WTC11 (cell line): ENCODE results near the gene AK8.

Source experiments
- CBFB ChIP-seq: sonication (generic); formaldehyde crosslinking; IDR thresholded peaks from 2 replicates; pipeline ENCODE4 v1.8.1; 2022; ENCODE audit warnings: mild to moderate bottlenecking, low read depth, missing genetic modification reagents
- CTCF ChIP-seq: fragments of 200-600 bp; IDR thresholded peaks from 2 replicates; pipeline ENCODE4 v1.8.0; 2022; ENCODE audit warnings: antibody characterized with exemption
- ESRRA ChIP-seq: sonication (generic); formaldehyde crosslinking; IDR thresholded peaks from 2 replicates; pipeline ENCODE4 v1.8.1; 2022; ENCODE audit warnings: mild to moderate bottlenecking, missing genetic modification reagents, borderline replicate concordance
- FOXK1 ChIP-seq: sonication (generic); formaldehyde crosslinking; IDR thresholded peaks from 2 replicates; pipeline ENCODE4 v1.8.0; 2022; ENCODE audit warnings: mild to moderate bottlenecking, moderate library complexity, missing genetic modification reagents
- FOXP1 ChIP-seq: sonication (generic); formaldehyde crosslinking; IDR thresholded peaks from 2 replicates; pipeline ENCODE4 v1.8.0; 2022; ENCODE audit warnings: missing genetic modification reagents, mild to moderate bottlenecking, moderate library complexity, borderline replicate concordance
- SP1 ChIP-seq: sonication (generic); formaldehyde crosslinking; conservative IDR thresholded peaks from 2 replicates; pipeline ENCODE4 v1.8.1; 2022; ENCODE audit warnings: missing genetic modification reagents
- STAT6 ChIP-seq: sonication (generic); formaldehyde crosslinking; conservative IDR thresholded peaks from 2 replicates; pipeline ENCODE4 v1.8.1; 2023; ENCODE audit warnings: mild to moderate bottlenecking, low read depth, missing genetic modification reagents, moderate library complexity
- USF2 ChIP-seq: sonication (generic); formaldehyde crosslinking; IDR thresholded peaks from 2 replicates; pipeline ENCODE4 v1.8.1; 2023; ENCODE audit warnings: mild to moderate bottlenecking, missing genetic modification reagents, moderate library complexity
- TF ChIP-seq, protein P1 (sequence below): sonication (generic); formaldehyde crosslinking; IDR thresholded peaks from 2 replicates; pipeline ENCODE4 v1.8.0; 2023; ENCODE audit warnings: missing genetic modification reagents, mild to moderate bottlenecking, borderline replicate concordance
- TF ChIP-seq, protein P2 (sequence below): sonication (generic); formaldehyde crosslinking; conservative IDR thresholded peaks from 2 replicates; pipeline ENCODE4 v1.8.1; 2022; ENCODE audit warnings: mild to moderate bottlenecking, missing genetic modification reagents

DNA sequence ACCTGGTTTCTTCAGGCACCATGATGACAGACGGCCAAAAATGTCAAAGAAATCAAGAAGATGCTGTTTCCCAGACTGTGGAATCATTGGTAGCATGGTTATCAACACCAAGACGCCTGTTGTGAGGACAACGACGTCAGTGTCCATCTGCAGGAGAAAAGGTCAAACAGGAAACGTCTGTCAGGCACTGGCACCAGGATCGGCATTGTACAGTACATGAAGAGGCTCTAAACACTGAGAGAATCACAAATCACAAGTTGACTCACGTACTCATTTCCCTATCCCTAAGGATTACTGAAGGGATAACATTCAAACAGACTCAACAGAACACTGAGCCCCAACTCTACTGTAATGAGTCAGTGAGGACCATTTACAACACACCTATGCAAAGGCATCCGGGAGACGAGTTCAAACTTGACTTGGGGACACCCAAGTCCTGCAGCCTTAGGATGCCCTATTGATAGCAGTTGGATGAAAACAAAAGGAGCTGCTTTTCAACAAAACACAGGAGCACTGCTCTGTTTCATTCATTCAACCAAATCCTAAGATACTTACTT is 45.3 kb upstream of the AK8 start:
- TF ChIP-seq, protein P1, sequence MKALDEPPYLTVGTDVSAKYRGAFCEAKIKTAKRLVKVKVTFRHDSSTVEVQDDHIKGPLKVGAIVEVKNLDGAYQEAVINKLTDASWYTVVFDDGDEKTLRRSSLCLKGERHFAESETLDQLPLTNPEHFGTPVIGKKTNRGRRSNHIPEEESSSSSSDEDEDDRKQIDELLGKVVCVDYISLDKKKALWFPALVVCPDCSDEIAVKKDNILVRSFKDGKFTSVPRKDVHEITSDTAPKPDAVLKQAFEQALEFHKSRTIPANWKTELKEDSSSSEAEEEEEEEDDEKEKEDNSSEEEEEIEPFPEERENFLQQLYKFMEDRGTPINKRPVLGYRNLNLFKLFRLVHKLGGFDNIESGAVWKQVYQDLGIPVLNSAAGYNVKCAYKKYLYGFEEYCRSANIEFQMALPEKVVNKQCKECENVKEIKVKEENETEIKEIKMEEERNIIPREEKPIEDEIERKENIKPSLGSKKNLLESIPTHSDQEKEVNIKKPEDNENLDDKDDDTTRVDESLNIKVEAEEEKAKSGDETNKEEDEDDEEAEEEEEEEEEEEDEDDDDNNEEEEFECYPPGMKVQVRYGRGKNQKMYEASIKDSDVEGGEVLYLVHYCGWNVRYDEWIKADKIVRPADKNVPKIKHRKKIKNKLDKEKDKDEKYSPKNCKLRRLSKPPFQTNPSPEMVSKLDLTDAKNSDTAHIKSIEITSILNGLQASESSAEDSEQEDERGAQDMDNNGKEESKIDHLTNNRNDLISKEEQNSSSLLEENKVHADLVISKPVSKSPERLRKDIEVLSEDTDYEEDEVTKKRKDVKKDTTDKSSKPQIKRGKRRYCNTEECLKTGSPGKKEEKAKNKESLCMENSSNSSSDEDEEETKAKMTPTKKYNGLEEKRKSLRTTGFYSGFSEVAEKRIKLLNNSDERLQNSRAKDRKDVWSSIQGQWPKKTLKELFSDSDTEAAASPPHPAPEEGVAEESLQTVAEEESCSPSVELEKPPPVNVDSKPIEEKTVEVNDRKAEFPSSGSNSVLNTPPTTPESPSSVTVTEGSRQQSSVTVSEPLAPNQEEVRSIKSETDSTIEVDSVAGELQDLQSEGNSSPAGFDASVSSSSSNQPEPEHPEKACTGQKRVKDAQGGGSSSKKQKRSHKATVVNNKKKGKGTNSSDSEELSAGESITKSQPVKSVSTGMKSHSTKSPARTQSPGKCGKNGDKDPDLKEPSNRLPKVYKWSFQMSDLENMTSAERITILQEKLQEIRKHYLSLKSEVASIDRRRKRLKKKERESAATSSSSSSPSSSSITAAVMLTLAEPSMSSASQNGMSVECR (CRISPR knock-in tag): no peak
- TF ChIP-seq STAT6 (no peak), CBFB (CRISPR knock-in tag) (no peak), CTCF (no peak), FOXP1 (CRISPR knock-in tag) (no peak), SP1 (CRISPR knock-in tag) (no peak), FOXK1 (CRISPR knock-in tag) (no peak), ESRRA (CRISPR knock-in tag) (no peak), USF2 (CRISPR knock-in tag) (no peak)
- TF ChIP-seq, protein P2, sequence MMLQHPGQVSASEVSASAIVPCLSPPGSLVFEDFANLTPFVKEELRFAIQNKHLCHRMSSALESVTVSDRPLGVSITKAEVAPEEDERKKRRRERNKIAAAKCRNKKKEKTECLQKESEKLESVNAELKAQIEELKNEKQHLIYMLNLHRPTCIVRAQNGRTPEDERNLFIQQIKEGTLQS (CRISPR knock-in tag): no peak
